Measurements from ENCODE around the gene UBE2U.

Gene UBE2U

GRCh38 chr1:64263856-64264255 is 60.4 kb downstream of the UBE2U start:
- H3K4me3 Mint-ChIP-seq = no peak overlapping the region
- no peaks in the 10 kb centered on the region for H3K4me1 Mint-ChIP-seq (ENCODE audit: low read depth)
- no peaks in the 10 kb centered on the region for H3K9me3 Mint-ChIP-seq
- H3K36me3 Mint-ChIP-seq (ENCODE audit: low read depth) = no peaks in the 10 kb centered on the region
- H3K27ac Mint-ChIP-seq = no peak overlapping the region
- peaks cover 2% of the 10 kb centered on the region for H3K27me3 Mint-ChIP-seq
- intact Hi-C loops (cut with micrococcal nuclease) = loop anchor here (10.0 kb wide), 1 partner anchor 781 kb away; no protein-coding TSS in a partner anchor

GRCh38 chr1:64265141-64265540 is 61.7 kb downstream of the UBE2U start:
- H3K4me3 Mint-ChIP-seq = no peak overlapping the region
- no peak overlapping the region for H3K27ac Mint-ChIP-seq
- no peaks in the 10 kb centered on the region for H3K36me3 Mint-ChIP-seq (ENCODE audit: low read depth)
- no peaks in the 10 kb centered on the region for H3K9me3 Mint-ChIP-seq
- H3K4me1 Mint-ChIP-seq (ENCODE audit: low read depth) = no peaks in the 10 kb centered on the region
- H3K27me3 Mint-ChIP-seq = peaks cover 2% of the 10 kb centered on the region
- intact Hi-C loops (cut with micrococcal nuclease) = loop anchor here (10.0 kb wide), 1 partner anchor 780 kb away; no protein-coding TSS in a partner anchor

GRCh38 chr1:64266991-64267390 is 63.6 kb downstream of the UBE2U start:
- intact Hi-C loops (cut with micrococcal nuclease) = loop anchor here (10.0 kb wide), 1 partner anchor 778 kb away; no protein-coding TSS in a partner anchor
- no peaks in the 10 kb centered on the region for H3K9me3 Mint-ChIP-seq
- no peaks in the 10 kb centered on the region for H3K27me3 Mint-ChIP-seq
- H3K36me3 Mint-ChIP-seq (ENCODE audit: low read depth) = no peaks in the 10 kb centered on the region
- H3K4me3 Mint-ChIP-seq = no peak overlapping the region
- no peaks in the 10 kb centered on the region for H3K4me1 Mint-ChIP-seq (ENCODE audit: low read depth)
- H3K27ac Mint-ChIP-seq = no peak overlapping the region

GRCh38 chr1:64268653-64269557 is 65.5 kb downstream of the UBE2U start:
- Mint-ChIP-seq H3K4me1 (ENCODE audit: low read depth) (no peaks in the 10 kb centered on the region), H3K36me3 (ENCODE audit: low read depth) (no peaks in the 10 kb centered on the region), H3K4me3 (no peak overlapping the region), H3K27ac (no peak overlapping the region), H3K27me3 (no peaks in the 10 kb centered on the region), H3K9me3 (no peaks in the 10 kb centered on the region)
- intact Hi-C loops (cut with micrococcal nuclease) = loop anchor here (2.0 to 10.0 kb wide), 2 partner anchors 406 to 776 kb away; no protein-coding TSS in a partner anchor

- Mint-ChIP-seq H3K9me3 (no peaks in the 10 kb centered on the region), H3K27ac (no peak overlapping the region), H3K36me3 (ENCODE audit: low read depth) (no peaks in the 10 kb centered on the region), H3K4me3 (no peak overlapping the region), H3K4me1 (ENCODE audit: low read depth) (no peaks in the 10 kb centered on the region), H3K27me3 (no peaks in the 10 kb centered on the region)
- intact Hi-C loops (cut with micrococcal nuclease) = loop anchor here (2.0 to 10.0 kb wide), 2 partner anchors 405 to 775 kb away; no protein-coding TSS in a partner anchor
Observed at GRCh38 chr1:64269558-64269884, 66.1 kb downstream of the UBE2U start.

GRCh38 chr1:64280001-64280400 is 76.6 kb downstream of the UBE2U start:
- Mint-ChIP-seq H3K9me3 (no peaks in the 10 kb centered on the region), H3K4me1 (ENCODE audit: low read depth) (no peaks in the 10 kb centered on the region), H3K27me3 (no peaks in the 10 kb centered on the region), H3K36me3 (ENCODE audit: low read depth) (no peaks in the 10 kb centered on the region), H3K4me3 (no peak overlapping the region), H3K27ac (no peak overlapping the region)
- intact Hi-C loops (cut with micrococcal nuclease) = no loop called here

- H3K27ac Mint-ChIP-seq = no peak overlapping the region
- intact Hi-C loops (cut with micrococcal nuclease) = no loop called here
- no peaks in the 10 kb centered on the region for H3K27me3 Mint-ChIP-seq
- no peaks in the 10 kb centered on the region for H3K36me3 Mint-ChIP-seq (ENCODE audit: low read depth)
- H3K4me3 Mint-ChIP-seq = no peak overlapping the region
- H3K4me1 Mint-ChIP-seq (ENCODE audit: low read depth) = no peaks in the 10 kb centered on the region
- H3K9me3 Mint-ChIP-seq = no peaks in the 10 kb centered on the region
Observed at GRCh38 chr1:64282351-64282750, 78.9 kb downstream of the UBE2U start.

- no peaks in the 10 kb centered on the region for H3K4me1 Mint-ChIP-seq (ENCODE audit: low read depth)
- intact Hi-C loops (cut with micrococcal nuclease) = no loop called here
- H3K9me3 Mint-ChIP-seq = peaks cover 8% of the 10 kb centered on the region
- H3K4me3 Mint-ChIP-seq = no peak overlapping the region
- H3K27me3 Mint-ChIP-seq = no peaks in the 10 kb centered on the region
- no peak overlapping the region for H3K27ac Mint-ChIP-seq
- H3K36me3 Mint-ChIP-seq (ENCODE audit: low read depth) = no peaks in the 10 kb centered on the region
Observed at GRCh38 chr1:64287071-64287470, 83.6 kb downstream of the UBE2U start.

GRCh38 chr1:64290420-64290819 is 87.0 kb downstream of the UBE2U start:
- Mint-ChIP-seq H3K27ac (no peak overlapping the region), H3K9me3 (peaks cover 11% of the 10 kb centered on the region)

GRCh38 chr1:64291931-64292330 is 88.5 kb downstream of the UBE2U start:
- H3K4me1 Mint-ChIP-seq (ENCODE audit: low read depth) = no peaks in the 10 kb centered on the region
- H3K36me3 Mint-ChIP-seq (ENCODE audit: low read depth) = no peaks in the 10 kb centered on the region
- no peak overlapping the region for H3K4me3 Mint-ChIP-seq
- H3K27me3 Mint-ChIP-seq = no peaks in the 10 kb centered on the region
- H3K9me3 Mint-ChIP-seq = peaks cover 11% of the 10 kb centered on the region
- H3K27ac Mint-ChIP-seq = no peak overlapping the region
- intact Hi-C loops (cut with micrococcal nuclease) = no loop called here

More at GRCh38 chr1:64290420-64290819, 87.0 kb downstream of the UBE2U start:
- H3K4me3 Mint-ChIP-seq = no peak overlapping the region
- H3K27me3 Mint-ChIP-seq = no peaks in the 10 kb centered on the region
- intact Hi-C loops (cut with micrococcal nuclease) = no loop called here
- no peaks in the 10 kb centered on the region for H3K36me3 Mint-ChIP-seq (ENCODE audit: low read depth)
- H3K4me1 Mint-ChIP-seq (ENCODE audit: low read depth) = no peaks in the 10 kb centered on the region

- intact Hi-C loops (cut with micrococcal nuclease) = no loop called here
- no peaks in the 10 kb centered on the region for H3K4me1 Mint-ChIP-seq (ENCODE audit: low read depth)
- H3K9me3 Mint-ChIP-seq = peaks cover 11% of the 10 kb centered on the region
- no peaks in the 10 kb centered on the region for H3K27me3 Mint-ChIP-seq
- no peak overlapping the region for H3K4me3 Mint-ChIP-seq
- no peaks in the 10 kb centered on the region for H3K36me3 Mint-ChIP-seq (ENCODE audit: low read depth)
- H3K27ac Mint-ChIP-seq = no peak overlapping the region
Observed at GRCh38 chr1:64292399-64292798, 89.0 kb downstream of the UBE2U start.

- intact Hi-C loops (cut with micrococcal nuclease) = no loop called here
- Mint-ChIP-seq H3K4me1 (ENCODE audit: low read depth) (no peaks in the 10 kb centered on the region), H3K36me3 (ENCODE audit: low read depth) (no peaks in the 10 kb centered on the region), H3K4me3 (no peak overlapping the region), H3K27ac (no peak overlapping the region), H3K9me3 (peaks cover 11% of the 10 kb centered on the region), H3K27me3 (no peaks in the 10 kb centered on the region)
Observed at GRCh38 chr1:64293820-64294219, 90.4 kb downstream of the UBE2U start.

GRCh38 chr1:64295136-64295535 is 91.7 kb downstream of the UBE2U start:
- H3K4me1 Mint-ChIP-seq (ENCODE audit: low read depth) = no peaks in the 10 kb centered on the region
- intact Hi-C loops (cut with micrococcal nuclease) = no loop called here
- H3K27ac Mint-ChIP-seq = no peak overlapping the region
- peaks cover 11% of the 10 kb centered on the region for H3K9me3 Mint-ChIP-seq
- no peaks in the 10 kb centered on the region for H3K27me3 Mint-ChIP-seq
- no peak overlapping the region for H3K4me3 Mint-ChIP-seq
- no peaks in the 10 kb centered on the region for H3K36me3 Mint-ChIP-seq (ENCODE audit: low read depth)

- H3K27ac Mint-ChIP-seq = no peak overlapping the region
- H3K27me3 Mint-ChIP-seq = no peaks in the 10 kb centered on the region
- peaks cover 11% of the 10 kb centered on the region for H3K9me3 Mint-ChIP-seq
- intact Hi-C loops (cut with micrococcal nuclease) = no loop called here
- H3K4me1 Mint-ChIP-seq (ENCODE audit: low read depth) = no peaks in the 10 kb centered on the region
- H3K36me3 Mint-ChIP-seq (ENCODE audit: low read depth) = no peaks in the 10 kb centered on the region
- H3K4me3 Mint-ChIP-seq = no peak overlapping the region
Observed at GRCh38 chr1:64295561-64295960, 92.1 kb downstream of the UBE2U start.
